Erythroblast (primary cell): ENCODE data around the gene PTPRD.

Experiments used
- GATA1 ChIP-seq: IDR thresholded peaks from 2 replicates; pipeline ENCODE4 v1.6.1; 2011; ENCODE audit warnings: low read depth, mild to moderate bottlenecking, control low read depth, low read length, moderate library complexity
- POLR2A ChIP-seq: IDR thresholded peaks from 2 replicates; pipeline ENCODE4 v1.6.1; 2011; ENCODE audit warnings: mild to moderate bottlenecking, low read length

DNA sequence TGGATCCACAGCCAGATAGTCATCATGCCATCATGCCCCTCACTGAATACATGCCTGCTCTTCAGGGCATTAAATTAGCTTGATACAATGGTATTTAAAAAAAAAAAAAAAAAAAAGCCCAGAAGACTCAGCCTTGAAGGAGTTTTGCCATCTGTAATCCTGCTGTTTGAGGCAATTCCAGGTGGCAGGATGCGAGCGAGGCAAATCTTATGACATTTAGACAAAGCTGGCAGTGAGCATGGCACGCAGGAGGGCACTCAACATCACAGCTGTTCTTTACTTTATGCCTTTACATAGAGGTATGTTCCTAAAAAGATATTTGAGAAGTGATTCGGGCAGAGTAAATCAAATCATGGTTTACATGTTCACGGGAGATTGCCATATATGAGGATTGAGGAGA lies 2121.2 kb downstream of the PTPRD start:
- TF ChIP-seq POLR2A (no peak), GATA1 (no peak)
